GM19023 (cell line): Measurements from ENCODE around the gene CD8B2.
"Not testable (repeated sequence)": the region's sequence is repeated elsewhere in the genome, so short reads cannot be mapped to it uniquely, and the experiment has no call there.

Experiments used
- ATAC-seq: cut with Tn5 transposase; IDR thresholded peaks from one replicate; pipeline ENCODE4 v1.9.1; 2021; ENCODE audit warnings: mild to moderate bottlenecking, moderate library complexity; ENCODE audit not compliant: unreplicated experiment

Gene CD8B2

DNA sequence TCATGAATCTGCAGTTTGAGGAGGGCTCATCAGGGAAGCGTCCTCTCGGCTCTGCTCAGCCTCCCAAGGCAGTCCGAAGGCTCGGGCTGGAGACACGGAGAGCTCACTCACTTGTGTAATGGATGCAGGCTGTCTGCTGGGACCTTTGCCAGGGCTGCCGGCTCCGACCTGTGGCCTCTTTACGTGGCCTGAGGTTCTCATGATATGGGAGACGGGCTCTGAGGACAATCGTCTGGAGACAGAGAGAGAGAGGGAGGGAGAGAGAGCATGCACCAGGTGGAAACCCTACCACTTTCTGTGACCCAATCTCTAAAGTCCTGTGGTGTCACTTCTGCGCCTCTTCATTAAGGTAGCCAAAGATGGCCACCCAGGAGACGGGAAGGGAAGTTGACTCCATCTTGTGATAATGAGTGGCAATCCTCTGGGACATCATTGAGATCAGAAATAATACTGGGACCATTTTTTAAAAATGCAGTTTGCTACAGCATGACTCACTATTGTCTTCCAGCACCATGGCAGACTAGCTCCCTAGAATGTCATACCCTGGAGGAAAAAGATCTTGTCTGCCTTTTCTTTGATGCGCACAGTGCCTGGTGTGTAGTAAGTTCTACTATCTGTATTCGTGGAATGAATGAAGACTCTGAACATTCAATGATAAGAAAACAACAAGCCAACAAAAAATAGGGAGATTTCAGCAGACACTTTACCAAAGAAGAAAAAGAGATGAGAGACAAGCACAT lies 60.2 kb downstream of the CD8B2 start:
- ATAC-seq = no peak

DNA sequence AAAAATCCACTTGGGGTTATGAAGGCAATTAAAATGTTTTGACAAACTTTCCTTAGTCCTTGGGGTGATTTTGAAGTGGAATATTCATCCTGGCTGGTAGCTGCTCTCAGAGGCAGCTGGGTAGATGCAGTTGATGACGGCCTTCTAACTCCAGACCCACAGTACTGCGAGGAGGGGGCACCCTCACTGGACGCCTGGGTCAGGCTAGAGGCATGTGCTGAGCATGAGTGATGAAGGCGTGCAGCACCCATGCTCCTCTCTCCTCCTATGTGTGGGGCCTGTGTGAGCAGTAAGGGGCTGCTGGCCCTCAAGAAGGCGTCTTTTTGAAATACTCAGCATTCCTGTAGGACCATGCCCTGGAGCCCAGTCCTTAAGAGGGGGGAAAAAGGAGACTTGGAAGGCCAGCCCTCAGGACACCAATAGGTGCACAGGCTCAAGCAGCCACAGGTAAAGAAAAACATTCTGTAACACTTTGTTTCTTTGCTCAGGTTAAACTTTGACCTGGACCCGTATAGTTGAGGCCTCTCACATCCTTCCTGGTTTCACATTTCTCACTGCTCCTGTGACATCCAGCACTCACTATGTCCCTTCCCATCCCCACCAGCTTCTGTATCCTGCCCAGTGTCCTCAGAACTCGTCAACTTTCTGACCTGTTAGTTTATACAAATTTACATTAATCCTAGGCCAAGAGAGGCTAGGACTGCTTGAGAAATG lies 64.4 kb downstream of the CD8B2 start:
- no peak for ATAC-seq

DNA sequence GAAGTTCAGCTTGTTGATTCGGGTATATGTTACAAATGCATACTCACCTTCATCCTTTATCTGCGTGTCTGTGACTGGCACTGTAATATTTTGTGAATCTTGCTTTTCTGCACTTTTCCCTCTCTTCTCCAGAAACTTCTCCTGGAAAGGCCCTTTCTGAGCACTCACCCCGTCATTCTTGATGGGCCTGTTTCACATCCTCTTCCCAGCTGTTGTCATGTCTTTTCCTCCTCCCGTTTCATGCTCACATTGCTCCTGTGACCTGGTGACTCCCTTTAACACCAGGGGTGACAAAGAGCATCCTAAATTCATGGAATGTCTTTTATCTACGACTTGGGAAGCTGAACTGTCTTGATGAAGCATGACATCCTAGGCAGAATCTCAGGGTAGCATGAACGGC lies 65.8 kb downstream of the CD8B2 start:
- no peak for ATAC-seq

DNA sequence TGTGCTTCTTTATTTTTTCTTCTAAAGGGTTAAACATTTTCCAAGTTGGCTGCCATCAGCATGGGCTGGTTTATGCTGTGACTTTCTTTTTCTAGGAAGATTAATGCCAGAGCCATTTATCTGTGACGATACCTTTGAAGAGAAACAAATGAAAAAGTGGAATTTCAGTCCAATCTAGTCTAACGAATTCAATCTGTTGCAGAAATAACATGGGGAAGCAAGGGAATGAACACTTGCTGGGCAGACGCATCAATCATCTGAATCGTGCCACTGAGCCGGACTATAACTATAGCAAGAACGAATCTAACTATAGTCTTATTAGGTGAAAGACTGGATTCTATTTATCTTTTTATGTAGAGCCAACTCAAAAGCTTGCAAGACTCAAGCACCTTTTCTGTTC lies 66.2 kb downstream of the CD8B2 start:
- no peak for ATAC-seq

DNA sequence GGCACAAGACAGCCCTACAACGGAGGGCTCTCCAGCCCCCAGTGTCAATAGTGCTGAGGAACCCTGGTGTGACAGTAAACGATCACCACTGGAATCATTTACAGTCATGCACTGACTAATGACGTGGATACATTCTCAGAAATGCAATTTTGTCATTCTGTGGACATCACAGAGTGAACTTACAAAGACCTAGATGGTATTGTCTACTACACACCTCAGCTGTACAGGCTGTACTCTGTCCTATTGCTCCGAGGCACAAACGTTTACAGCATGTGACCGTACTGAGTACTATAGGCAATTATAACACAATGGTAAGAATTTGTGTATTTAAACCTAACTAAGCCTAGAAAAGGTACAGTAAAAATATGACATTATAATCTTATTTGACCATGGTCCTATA lies 67.2 kb downstream of the CD8B2 start:
- no peak for ATAC-seq

DNA sequence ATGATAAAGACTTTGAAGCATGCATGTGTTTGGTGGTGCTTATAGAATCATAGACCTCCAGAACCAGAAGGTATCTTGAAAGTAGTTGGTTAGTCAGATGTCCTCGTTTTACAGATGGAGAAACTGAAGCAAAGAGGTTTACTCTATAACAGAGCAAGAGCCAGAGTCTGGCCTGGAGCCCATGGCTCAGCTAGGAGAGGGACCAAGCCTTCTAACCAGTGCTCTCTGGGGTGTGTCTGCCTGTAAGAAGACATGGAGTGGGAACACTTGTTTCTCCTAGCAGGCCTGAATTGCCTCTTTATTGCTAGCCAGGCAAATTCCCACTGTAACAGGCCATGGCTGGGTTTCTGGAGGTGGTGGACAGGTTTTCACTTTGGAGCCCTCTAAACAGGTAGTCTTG lies 67.9 kb downstream of the CD8B2 start:
- no peak for ATAC-seq

DNA sequence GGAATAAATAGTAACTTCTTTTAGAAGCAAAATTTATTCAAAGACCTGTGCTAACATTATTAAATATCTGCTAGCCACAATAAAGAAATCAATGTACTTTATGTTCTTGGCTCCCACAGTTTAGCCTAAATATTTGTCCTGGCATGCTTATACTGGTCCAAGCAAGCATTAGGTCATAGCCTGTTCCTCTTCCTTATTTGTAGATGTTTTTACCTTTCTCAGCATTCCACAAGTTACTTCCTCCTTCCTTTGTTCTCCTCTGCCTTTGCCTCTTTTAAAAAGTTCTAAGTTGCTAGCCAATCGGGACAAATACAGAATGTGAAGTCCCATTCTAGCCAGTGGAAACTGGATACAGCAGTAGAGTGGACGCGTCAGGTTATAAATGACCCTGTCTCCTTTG lies 72.6 kb downstream of the CD8B2 start:
- not testable (repeated sequence) for ATAC-seq

DNA sequence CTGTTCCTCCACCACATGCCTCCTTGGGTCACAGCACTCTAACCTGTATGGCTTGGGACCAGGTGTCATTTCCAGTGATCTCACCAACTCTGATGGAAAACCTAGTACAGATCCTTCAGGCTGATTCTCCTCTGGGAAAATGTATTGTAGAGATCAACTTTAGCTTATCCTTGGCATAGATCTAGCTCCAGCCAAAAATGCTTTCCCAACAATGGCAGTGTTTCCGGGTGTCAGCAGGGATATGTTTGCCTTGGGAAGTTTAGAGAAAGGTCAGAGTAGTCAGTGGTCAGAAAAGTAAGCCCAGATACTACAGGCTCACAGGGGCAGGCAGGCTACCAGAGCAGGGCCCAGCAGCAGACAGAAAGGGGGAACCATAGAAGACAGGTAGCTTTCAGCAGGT lies 73.6 kb downstream of the CD8B2 start:
- ATAC-seq = no peak

DNA sequence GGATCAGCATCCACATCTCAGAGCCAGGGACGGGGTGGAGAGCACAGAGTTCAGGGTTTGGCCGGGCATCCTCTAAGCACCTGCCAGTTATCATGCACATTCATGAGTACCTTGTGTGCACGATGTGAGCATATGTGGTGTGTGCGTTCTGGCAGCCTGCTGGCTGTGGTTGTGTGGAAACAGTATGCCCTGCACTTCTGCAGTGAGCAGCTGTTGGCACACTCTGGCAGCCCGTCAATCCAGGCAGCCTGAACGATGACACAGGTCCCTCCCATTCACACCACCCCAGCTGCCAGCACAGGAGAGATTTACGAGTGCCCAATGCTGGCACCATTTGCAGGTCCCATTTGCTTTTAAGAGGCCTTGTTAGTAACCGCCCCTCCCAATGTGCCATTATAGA lies 74.2 kb downstream of the CD8B2 start:
- ATAC-seq = no peak

DNA sequence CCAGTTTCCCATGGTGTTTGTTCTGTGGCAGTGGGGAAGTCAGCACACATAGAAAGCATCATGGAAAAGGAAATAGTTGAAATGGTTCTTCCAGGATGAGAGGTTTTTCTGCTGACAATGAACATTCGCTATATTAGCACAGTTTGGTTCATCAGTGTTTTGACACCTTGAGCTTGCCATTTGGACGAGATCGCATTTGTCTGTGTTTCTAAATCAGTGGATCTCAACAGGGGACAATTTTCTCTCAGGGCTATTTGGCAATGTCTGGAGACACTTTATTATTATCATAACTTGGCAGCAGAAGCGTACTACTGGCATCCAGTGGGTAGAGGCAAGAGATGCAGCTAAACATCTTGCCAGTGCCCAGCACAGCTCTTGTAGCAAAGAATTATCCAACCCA lies 74.6 kb downstream of the CD8B2 start:
- ATAC-seq = no peak

DNA sequence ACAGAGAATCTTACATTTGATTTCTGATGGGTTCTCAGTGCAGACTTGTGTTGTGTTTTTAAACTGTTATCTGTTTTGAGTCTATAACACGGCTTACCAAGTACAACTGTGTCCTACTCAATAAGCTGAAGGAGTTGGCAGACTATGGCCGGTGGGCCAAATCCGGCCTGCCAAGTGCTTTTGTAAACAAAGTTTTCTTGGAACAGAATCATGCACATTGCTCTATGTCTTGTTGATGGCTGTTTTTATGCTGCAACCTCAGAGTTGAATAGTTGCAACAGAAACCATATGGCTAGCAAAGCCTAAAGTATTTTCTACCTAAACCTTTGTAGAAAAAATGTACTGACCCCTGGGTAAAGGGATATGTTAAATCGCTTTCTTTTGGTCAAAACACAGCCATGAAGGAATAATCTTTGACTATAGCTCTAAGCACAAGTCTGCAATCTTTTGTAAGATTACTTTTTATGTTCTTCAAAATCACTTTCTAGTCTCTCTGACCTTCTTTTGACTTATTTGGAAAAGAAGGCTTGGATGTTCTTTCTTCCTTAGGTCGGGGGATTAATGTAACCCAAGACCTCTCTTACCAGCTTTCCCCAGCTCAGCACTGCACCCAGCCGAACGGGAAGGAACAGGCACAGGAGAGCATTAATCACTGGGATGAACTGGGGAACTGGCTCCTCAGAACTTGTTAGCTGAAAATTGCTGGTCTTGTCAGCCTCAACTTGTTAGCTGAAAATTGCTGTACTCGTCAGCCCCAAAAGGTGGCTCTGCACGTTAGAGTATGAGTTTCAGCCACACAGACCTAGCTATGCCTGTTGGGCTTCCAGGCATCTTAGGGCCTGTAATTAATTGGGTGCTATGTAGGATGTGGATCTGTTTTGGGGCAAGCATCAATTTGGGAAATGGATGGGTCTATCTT lies 75.4 kb downstream of the CD8B2 start:
- ATAC-seq = no peak

DNA sequence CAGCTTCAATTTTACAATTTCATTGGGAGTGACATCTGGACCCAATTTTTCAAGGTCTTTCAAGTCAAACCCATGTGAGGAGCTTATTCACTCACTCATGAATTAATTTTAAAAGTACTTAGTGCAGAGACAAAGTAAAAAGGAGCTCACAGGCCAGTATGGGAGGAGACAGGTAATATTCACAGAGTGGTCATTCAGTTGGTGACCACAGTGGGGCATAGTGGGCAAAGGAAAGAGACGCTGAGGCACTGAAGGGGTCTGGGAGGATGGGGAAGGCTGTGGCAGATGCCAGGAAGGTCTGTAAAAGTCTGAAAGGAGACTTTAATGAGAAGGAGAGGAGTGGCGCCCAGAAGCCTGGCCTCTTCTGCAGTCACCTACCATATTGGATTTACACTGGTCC lies 76.0 kb downstream of the CD8B2 start:
- no peak for ATAC-seq

DNA sequence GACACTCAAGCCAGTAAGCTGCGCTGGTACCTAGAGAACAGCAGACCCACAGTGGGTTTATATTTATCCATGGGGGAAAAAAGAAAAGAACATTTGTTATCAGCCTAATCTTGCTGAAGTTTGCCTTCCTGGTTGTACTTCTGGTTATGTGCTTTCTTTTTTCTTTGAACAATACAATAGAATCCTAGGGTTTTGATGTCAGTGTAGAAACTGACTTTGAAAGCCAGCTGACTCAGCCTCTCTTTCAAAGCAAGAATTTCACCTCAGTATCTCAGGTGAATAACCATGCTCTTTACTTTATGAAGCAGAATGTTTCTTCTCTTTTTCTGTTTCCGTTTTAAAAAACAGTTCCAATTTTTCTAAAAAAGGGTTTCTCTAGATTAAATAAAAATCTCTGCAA lies 78.4 kb downstream of the CD8B2 start:
- ATAC-seq = no peak

DNA sequence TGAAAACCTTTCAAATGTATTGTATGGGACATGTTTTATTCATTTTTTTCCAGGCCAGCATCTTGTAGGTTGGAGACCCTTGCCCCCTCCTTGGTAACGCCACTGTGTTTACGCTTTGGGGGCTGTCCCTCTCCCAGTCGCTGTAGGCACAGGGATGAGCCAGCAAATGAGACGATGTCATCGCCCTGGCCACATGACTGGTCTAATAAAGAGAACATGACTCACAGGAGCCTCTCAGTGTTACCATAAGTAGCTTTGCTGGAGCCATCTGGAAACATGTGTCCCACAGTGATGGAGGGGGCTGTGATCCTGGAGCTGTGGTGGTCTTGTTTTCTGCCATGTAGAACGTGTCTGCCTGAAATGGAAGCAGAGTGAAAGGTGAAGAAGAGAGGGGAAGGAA lies 78.9 kb downstream of the CD8B2 start:
- ATAC-seq = no peak

DNA sequence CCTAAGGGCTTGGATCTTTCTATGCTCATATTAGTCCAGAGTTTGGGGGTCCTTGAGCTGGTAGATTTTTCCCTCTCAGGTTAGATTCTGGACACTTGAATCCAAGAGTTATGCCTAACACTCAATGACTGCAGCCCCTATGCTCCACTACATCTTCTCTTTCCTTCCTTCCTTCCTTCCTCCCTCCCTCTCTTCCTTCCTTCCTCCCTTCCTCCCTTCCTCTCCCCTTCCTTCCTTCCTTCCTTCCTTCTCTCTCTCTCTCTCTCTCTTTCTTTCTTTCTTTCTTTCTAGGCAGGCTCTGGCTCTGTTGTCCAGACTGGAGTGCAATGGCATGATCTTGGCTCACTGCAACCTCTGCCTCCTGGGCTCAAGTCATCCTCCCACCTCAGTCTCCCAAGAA lies 79.3 kb downstream of the CD8B2 start:
- ATAC-seq = not testable (repeated sequence)

DNA sequence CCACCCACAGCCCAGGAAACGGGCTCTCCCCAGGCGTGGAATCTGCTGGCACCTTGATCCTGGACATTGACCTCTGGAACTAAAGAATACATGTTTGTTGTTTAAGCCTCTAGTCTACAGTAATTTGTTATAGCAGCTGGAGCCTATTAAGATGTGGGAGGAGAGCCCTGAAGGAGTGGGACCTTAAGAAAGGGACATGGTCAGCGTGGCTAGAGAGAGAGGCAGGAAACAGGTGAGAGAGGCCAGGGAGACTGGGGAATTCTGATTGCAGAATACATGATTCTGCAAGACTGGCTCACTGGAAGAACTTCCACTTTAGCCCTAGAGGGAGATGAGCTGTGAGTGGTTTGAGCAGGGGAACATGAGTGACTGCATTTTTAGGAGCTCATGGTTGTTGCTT lies 83.2 kb downstream of the CD8B2 start:
- no peak for ATAC-seq
